ENCODE results near the gene ABLIM2.

ABLIM2 gene

GRCh38 chr4:8121292-8122015 lies 37.2 kb downstream of the ABLIM2 start:
- no peak for TF ChIP-seq CTCF (conservative IDR thresholded peaks at IDR 0.05; ENCODE audit: low read depth, low read length)
- no peak overlapping the region for H3K4me3 ChIP-seq (ENCODE audit: low read length)
- DNase-seq (ENCODE audit: low read depth) = no peak

GRCh38 chr4:8120501-8120900 lies 38.1 kb downstream of the ABLIM2 start:
- no peak for TF ChIP-seq CTCF (conservative IDR thresholded peaks at IDR 0.05; ENCODE audit: low read depth, low read length)
- no peak overlapping the region for H3K4me3 ChIP-seq (ENCODE audit: low read length)
- no peak for DNase-seq (ENCODE audit: low read depth)

- H3K4me3 ChIP-seq (ENCODE audit: low read length) = no peak overlapping the region
- DNase-seq (ENCODE audit: low read depth) = no peak
- TF ChIP-seq CTCF (conservative IDR thresholded peaks at IDR 0.05; ENCODE audit: low read depth, low read length) = no peak
Observed at GRCh38 chr4:8119877-8120276, 38.7 kb downstream of the ABLIM2 start.

- no peak for TF ChIP-seq CTCF (conservative IDR thresholded peaks at IDR 0.05; ENCODE audit: low read depth, low read length)
- no peak overlapping the region for H3K4me3 ChIP-seq (ENCODE audit: low read length)
- DNase-seq (ENCODE audit: low read depth) = no peak
Observed at GRCh38 chr4:8118531-8118930, 40.1 kb downstream of the ABLIM2 start.

- TF ChIP-seq CTCF (conservative IDR thresholded peaks at IDR 0.05; ENCODE audit: low read depth, low read length) = no peak
- H3K4me3 ChIP-seq (ENCODE audit: low read length) = no peak overlapping the region
- DNase-seq (ENCODE audit: low read depth) = no peak
Observed at GRCh38 chr4:8118035-8118434, 40.6 kb downstream of the ABLIM2 start.

GRCh38 chr4:8117278-8117682 lies 41.3 kb downstream of the ABLIM2 start:
- no peak for DNase-seq (ENCODE audit: low read depth)
- no peak for TF ChIP-seq CTCF (conservative IDR thresholded peaks at IDR 0.05; ENCODE audit: low read depth, low read length)
- H3K4me3 ChIP-seq (ENCODE audit: low read length) = no peak overlapping the region

GRCh38 chr4:8115916-8116315 lies 42.7 kb downstream of the ABLIM2 start:
- no peak for DNase-seq (ENCODE audit: low read depth)
- TF ChIP-seq CTCF (conservative IDR thresholded peaks at IDR 0.05; ENCODE audit: low read depth, low read length) = no peak

More at GRCh38 chr4:8115916-8116315, 42.7 kb downstream of the ABLIM2 start:
- no peak overlapping the region for H3K4me3 ChIP-seq (ENCODE audit: low read length)

Measured in retinal pigment epithelial cell (primary cell).